Measurements from ENCODE around the gene PSMD1.

Gene PSMD1

GRCh38 chr2:231039294-231039664, 17.4 kb upstream of the PSMD1 start:
- WGBS (ENCODE audit: insufficient coverage): no CpG with 5 or more reads among the region's 6 CpGs
- H3K4me1 ChIP-seq (ENCODE audit: control extremely low read depth in 1 of 4, control insufficient read depth in 4 of 4, insufficient read depth in 4 of 4, low read length in 3 of 4): peaks cover 0 to 16% (median 8%) of the 10 kb centered on the region in 4 experiments
- H3K36me3 ChIP-seq (ENCODE audit: control insufficient read depth in 4 of 4, insufficient read depth in 4 of 4, low read length in 3 of 4): no peaks in the 10 kb centered on the region
- no peaks in the 10 kb centered on the region for H3K9me3 ChIP-seq (ENCODE audit: control extremely low read depth in 1 of 5, control insufficient read depth in 4 of 5, insufficient read depth in 2 of 5, low read depth in 1 of 5, low read length in 4 of 5)
- ChIA-PET CTCF (interaction anchor here (3.3 kb wide), 1 partner anchor 13 kb away, joined by 18 read pairs; no protein-coding TSS in a partner anchor), POLR2A (interaction anchor here (0.6 kb wide), 1 partner anchor 387 kb away, joined by 4 read pairs; no protein-coding TSS in a partner anchor)
- peaks cover 9 to 61% (median 37%) of the 10 kb centered on the region in 5 experiments for H3K27me3 ChIP-seq (replicated peaks in 2 of 5; ENCODE audit: control insufficient read depth in 4 of 5, insufficient read depth in 5 of 5, low read length in 4 of 5)
- H3K27ac ChIP-seq (ENCODE audit: insufficient read depth in 1 of 2, low read depth in 1 of 2, low read length in 2 of 2, poor library complexity in 1 of 2, severe bottlenecking in 2 of 2): no peak overlapping the region
- no peak overlapping the region for H3K4me3 ChIP-seq (ENCODE audit: control insufficient read depth in 1 of 7, extremely low read depth in 1 of 7, insufficient read depth in 4 of 7, low read depth in 2 of 7, low read length in 6 of 7)
- no peak for DNase-seq

DNA sequence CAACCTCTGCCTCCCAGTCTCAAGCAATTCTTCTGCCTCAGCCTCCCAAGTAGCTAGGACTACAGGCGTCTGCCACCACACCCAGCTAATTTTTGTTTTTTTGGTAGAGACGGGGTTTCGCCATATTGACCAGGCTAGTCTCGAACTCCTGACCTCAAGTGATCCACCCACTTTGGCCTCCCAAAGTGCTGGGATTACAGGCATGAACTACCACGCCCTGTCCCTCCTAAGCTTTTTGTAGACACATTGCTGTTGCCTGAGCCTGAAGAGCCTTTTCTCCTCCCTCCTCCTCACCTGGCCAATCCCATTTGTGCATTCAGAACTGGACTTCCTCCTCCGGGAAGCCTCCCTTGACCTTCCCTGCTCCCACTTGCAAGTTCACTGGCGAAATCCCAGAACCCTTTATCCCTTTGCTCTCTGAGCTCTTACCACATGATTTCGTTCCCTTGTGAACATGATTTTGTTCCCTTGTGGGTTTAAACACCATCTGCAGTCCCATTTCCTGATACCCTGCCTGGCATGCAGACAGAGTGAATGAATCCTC, 16.8 kb upstream of the PSMD1 start:
- Histone ChIP-seq H3K9me3 (ENCODE audit: control extremely low read depth in 1 of 5, control insufficient read depth in 4 of 5, insufficient read depth in 2 of 5, low read depth in 1 of 5, low read length in 4 of 5) (no peaks in the 10 kb centered on the region), H3K4me1 (ENCODE audit: control extremely low read depth in 1 of 4, control insufficient read depth in 4 of 4, insufficient read depth in 4 of 4, low read length in 3 of 4) (peaks cover 0 to 10% (median 4%) of the 10 kb centered on the region in 4 experiments), H3K4me3 (ENCODE audit: control insufficient read depth in 1 of 7, extremely low read depth in 1 of 7, insufficient read depth in 4 of 7, low read depth in 2 of 7, low read length in 6 of 7) (no peak overlapping the region), H3K27me3 (replicated peaks in 2 of 5; ENCODE audit: control insufficient read depth in 4 of 5, insufficient read depth in 5 of 5, low read length in 4 of 5) (peaks cover 9 to 61% (median 37%) of the 10 kb centered on the region in 5 experiments), H3K36me3 (ENCODE audit: control insufficient read depth in 4 of 4, insufficient read depth in 4 of 4, low read length in 3 of 4) (no peaks in the 10 kb centered on the region), H3K27ac (ENCODE audit: insufficient read depth in 1 of 2, low read depth in 1 of 2, low read length in 2 of 2, poor library complexity in 1 of 2, severe bottlenecking in 2 of 2) (no peak overlapping the region)
- WGBS (ENCODE audit: insufficient coverage): 77% methylated on average over 5 of the region's 8 CpGs
- POLR2A ChIA-PET: interaction anchor here (0.6 kb wide), 1 partner anchor 387 kb away, joined by 4 read pairs; no protein-coding TSS in a partner anchor
- CTCF ChIA-PET: interaction anchor here (1.0 to 3.3 kb wide), 3 partner anchors 8 to 13 kb away, joined by 3 to 18 read pairs (median 3); no protein-coding TSS in a partner anchor
- DNase-seq: peak in 1 of 3 donors; percentile 30

- no peaks in the 10 kb centered on the region for H3K36me3 ChIP-seq (ENCODE audit: control insufficient read depth in 4 of 4, insufficient read depth in 4 of 4, low read length in 3 of 4)
- CTCF ChIA-PET: interaction anchor here (3.3 kb wide), 1 partner anchor 11 kb away, joined by 18 read pairs; no protein-coding TSS in a partner anchor
- H3K27ac ChIP-seq (ENCODE audit: insufficient read depth in 1 of 2, low read depth in 1 of 2, low read length in 2 of 2, poor library complexity in 1 of 2, severe bottlenecking in 2 of 2): no peak overlapping the region
- WGBS (ENCODE audit: insufficient coverage): 86% methylated on average over 8 of the region's 8 CpGs
- POLR2A ChIA-PET: no interaction called here
- no peak for DNase-seq
- no peak overlapping the region for H3K4me3 ChIP-seq (ENCODE audit: control insufficient read depth in 1 of 7, extremely low read depth in 1 of 7, insufficient read depth in 4 of 7, low read depth in 2 of 7, low read length in 6 of 7)
- H3K4me1 ChIP-seq (ENCODE audit: control extremely low read depth in 1 of 4, control insufficient read depth in 4 of 4, insufficient read depth in 4 of 4, low read length in 3 of 4): peaks cover 0 to 10% (median 4%) of the 10 kb centered on the region in 4 experiments
- peaks cover 9 to 57% (median 33%) of the 10 kb centered on the region in 5 experiments for H3K27me3 ChIP-seq (replicated peaks in 2 of 5; ENCODE audit: control insufficient read depth in 4 of 5, insufficient read depth in 5 of 5, low read length in 4 of 5)
- H3K9me3 ChIP-seq (ENCODE audit: control extremely low read depth in 1 of 5, control insufficient read depth in 4 of 5, insufficient read depth in 2 of 5, low read depth in 1 of 5, low read length in 4 of 5): no peaks in the 10 kb centered on the region
These were observed 15.5 kb upstream of the PSMD1 start for GRCh38 chr2:231041061-231041689.

DNA sequence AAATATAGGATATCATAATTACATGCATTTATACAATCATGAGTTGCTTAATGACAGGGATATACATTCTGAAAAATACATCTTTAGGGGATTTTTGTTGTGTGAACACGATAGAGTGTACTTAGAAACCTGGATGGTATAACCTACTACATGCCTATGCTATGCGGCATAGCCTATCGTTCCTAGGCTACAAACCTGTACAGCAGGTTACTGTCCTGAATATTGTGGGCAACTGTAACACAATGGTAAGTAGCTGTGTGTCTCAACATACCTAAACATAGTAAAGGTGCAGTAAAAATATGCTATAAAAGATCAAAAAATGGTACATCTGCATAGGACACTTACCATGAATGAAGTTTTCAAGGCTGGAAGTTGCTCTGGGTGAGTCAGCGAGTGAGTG, 12.9 kb upstream of the PSMD1 start:
- H3K4me1 ChIP-seq (ENCODE audit: control extremely low read depth in 1 of 4, control insufficient read depth in 4 of 4, insufficient read depth in 4 of 4, low read length in 3 of 4): no peaks in the 10 kb centered on the region
- ChIA-PET POLR2A (no interaction called here), CTCF (interaction anchor here (1.0 to 3.0 kb wide), 3 partner anchors 9 to 55 kb away, joined by 3 to 18 read pairs (median 4); no protein-coding TSS in a partner anchor)
- H3K27ac ChIP-seq (ENCODE audit: insufficient read depth in 1 of 2, low read depth in 1 of 2, low read length in 2 of 2, poor library complexity in 1 of 2, severe bottlenecking in 2 of 2): no peak overlapping the region
- 100% methylated on average over 1 of the region's 4 CpGs for WGBS (ENCODE audit: insufficient coverage)
- no peaks in the 10 kb centered on the region for H3K9me3 ChIP-seq (ENCODE audit: control extremely low read depth in 1 of 5, control insufficient read depth in 4 of 5, insufficient read depth in 2 of 5, low read depth in 1 of 5, low read length in 4 of 5)
- no peaks in the 10 kb centered on the region for H3K36me3 ChIP-seq (ENCODE audit: control insufficient read depth in 4 of 4, insufficient read depth in 4 of 4, low read length in 3 of 4)
- H3K4me3 ChIP-seq (ENCODE audit: control insufficient read depth in 1 of 7, extremely low read depth in 1 of 7, insufficient read depth in 4 of 7, low read depth in 2 of 7, low read length in 6 of 7): no peak overlapping the region
- DNase-seq: no peak
- H3K27me3 ChIP-seq (replicated peaks in 2 of 5; ENCODE audit: control insufficient read depth in 4 of 5, insufficient read depth in 5 of 5, low read length in 4 of 5): peaks cover 9 to 44% (median 29%) of the 10 kb centered on the region in 5 experiments

- no peak for DNase-seq
- WGBS (ENCODE audit: insufficient coverage): 93% methylated on average over 5 of the region's 5 CpGs
- Histone ChIP-seq H3K9me3 (ENCODE audit: control extremely low read depth in 1 of 5, control insufficient read depth in 4 of 5, insufficient read depth in 2 of 5, low read depth in 1 of 5, low read length in 4 of 5) (no peaks in the 10 kb centered on the region), H3K4me3 (ENCODE audit: control insufficient read depth in 1 of 7, extremely low read depth in 1 of 7, insufficient read depth in 4 of 7, low read depth in 2 of 7, low read length in 6 of 7) (no peak overlapping the region), H3K27me3 (replicated peaks in 2 of 5; ENCODE audit: control insufficient read depth in 4 of 5, insufficient read depth in 5 of 5, low read length in 4 of 5) (peaks cover 0 to 26% (median 15%) of the 10 kb centered on the region in 5 experiments), H3K36me3 (ENCODE audit: control insufficient read depth in 4 of 4, insufficient read depth in 4 of 4, low read length in 3 of 4) (no peaks in the 10 kb centered on the region), H3K4me1 (ENCODE audit: control extremely low read depth in 1 of 4, control insufficient read depth in 4 of 4, insufficient read depth in 4 of 4, low read length in 3 of 4) (no peaks in the 10 kb centered on the region), H3K27ac (ENCODE audit: insufficient read depth in 1 of 2, low read depth in 1 of 2, low read length in 2 of 2, poor library complexity in 1 of 2, severe bottlenecking in 2 of 2) (no peak overlapping the region)
- POLR2A ChIA-PET: no interaction called here
- CTCF ChIA-PET: interaction anchor here (0.5 kb wide), 1 partner anchor 344 kb away, joined by 4 read pairs; no protein-coding TSS in a partner anchor
These were observed 9.8 kb upstream of the PSMD1 start for GRCh38 chr2:231046916-231047273.

DNA sequence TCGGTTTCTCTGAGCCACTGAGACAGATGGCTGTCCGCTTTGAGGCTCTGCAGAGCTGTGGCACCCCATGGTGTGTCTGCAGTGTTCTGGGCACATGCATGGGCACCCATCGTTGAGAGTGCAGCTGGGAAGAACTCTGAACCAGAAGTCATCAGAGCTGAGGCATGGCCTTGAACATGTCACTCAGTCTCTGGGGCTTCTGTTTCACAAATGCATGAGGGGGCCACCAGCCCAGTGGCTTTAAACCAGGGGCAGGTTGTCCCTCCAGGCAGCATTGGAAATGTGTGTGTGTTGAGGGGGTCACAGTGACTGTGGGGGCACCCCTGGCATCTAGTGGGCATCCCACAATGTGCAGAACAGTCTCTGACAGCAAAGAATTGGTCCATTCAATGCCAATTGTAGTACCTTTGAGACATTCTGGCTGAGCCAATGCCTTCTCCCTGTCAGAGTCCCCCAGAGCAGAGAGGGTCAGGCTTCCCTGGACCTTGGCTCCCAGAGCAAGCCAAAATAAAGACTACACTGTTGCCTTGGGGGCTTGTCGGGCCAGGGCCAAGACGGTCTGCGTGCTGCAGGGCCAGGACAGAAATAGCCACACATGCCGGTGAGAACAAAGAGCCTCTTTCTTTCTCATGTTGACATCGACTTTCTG, 9.3 kb upstream of the PSMD1 start:
- no peaks in the 10 kb centered on the region for H3K9me3 ChIP-seq (ENCODE audit: control extremely low read depth in 1 of 5, control insufficient read depth in 4 of 5, insufficient read depth in 2 of 5, low read depth in 1 of 5, low read length in 4 of 5)
- no peak overlapping the region for H3K4me3 ChIP-seq (ENCODE audit: control insufficient read depth in 1 of 7, extremely low read depth in 1 of 7, insufficient read depth in 4 of 7, low read depth in 2 of 7, low read length in 6 of 7)
- no peaks in the 10 kb centered on the region for H3K36me3 ChIP-seq (ENCODE audit: control insufficient read depth in 4 of 4, insufficient read depth in 4 of 4, low read length in 3 of 4)
- no peak overlapping the region for H3K27ac ChIP-seq (ENCODE audit: insufficient read depth in 1 of 2, low read depth in 1 of 2, low read length in 2 of 2, poor library complexity in 1 of 2, severe bottlenecking in 2 of 2)
- WGBS (ENCODE audit: insufficient coverage): 94% methylated on average over 6 of the region's 8 CpGs
- POLR2A ChIA-PET: no interaction called here
- peaks cover 0 to 26% (median 18%) of the 10 kb centered on the region in 5 experiments for H3K27me3 ChIP-seq (replicated peaks in 2 of 5; ENCODE audit: control insufficient read depth in 4 of 5, insufficient read depth in 5 of 5, low read length in 4 of 5)
- DNase-seq: no peak
- CTCF ChIA-PET: interaction anchor here (0.5 to 1.1 kb wide), 2 partner anchors 11 to 344 kb away, joined by 3 to 4 read pairs; no protein-coding TSS in a partner anchor
- peaks cover 0 to 3% (median 2%) of the 10 kb centered on the region in 4 experiments for H3K4me1 ChIP-seq (ENCODE audit: control extremely low read depth in 1 of 4, control insufficient read depth in 4 of 4, insufficient read depth in 4 of 4, low read length in 3 of 4)
